ENCODE measurements around the gene PCK1.

- TF ChIP-seq CTCF (IDR thresholded peaks at IDR 0.05; ENCODE audit: low read depth, low read length, poor library complexity, severe bottlenecking) (no peak), EZH2phosphoT487 (IDR thresholded peaks at IDR 0.05; ENCODE audit: borderline replicate concordance, low read length) (no peak)
Observed at GRCh38 chr20:57537822-57538221, 23.1 kb upstream of the PCK1 start.

Data from DOHH2 (cell line).